Activated CD4-positive, alpha-beta T cell treated with anti-CD3 and anti-CD28 coated beads for 48 hours (primary cell): ENCODE results near the gene CDC42SE2.
"Not testable (repeated sequence)": the region's sequence is repeated elsewhere in the genome, so short reads cannot be mapped to it uniquely, and the experiment has no call there.

Experiments used
- DNase-seq: peaks from one replicate; pipeline ENCODE4 v3.0.0-alpha.2; 2020

Gene CDC42SE2

GRCh38 chr5:131396630-131397273 lies 132.9 kb downstream of the CDC42SE2 start:
- DNase-seq: no peak

- DNase-seq: not testable (repeated sequence)
Measured at GRCh38 chr5:131399007-131399406, 135.2 kb downstream of the CDC42SE2 start.

GRCh38 chr5:131400585-131400984 lies 136.7 kb downstream of the CDC42SE2 start:
- DNase-seq: no peak

GRCh38 chr5:131405674-131406073 lies 141.8 kb downstream of the CDC42SE2 start:
- no peak for DNase-seq

- DNase-seq: no peak
Measured at GRCh38 chr5:131406076-131406475, 142.2 kb downstream of the CDC42SE2 start.

- DNase-seq: no peak
Measured at GRCh38 chr5:131406975-131407638, 143.3 kb downstream of the CDC42SE2 start.

GRCh38 chr5:131413605-131414559 lies 150.0 kb downstream of the CDC42SE2 start:
- peak; percentile 36 for DNase-seq

GRCh38 chr5:131416729-131417128 lies 152.9 kb downstream of the CDC42SE2 start:
- DNase-seq: no peak

GRCh38 chr5:131417240-131417869 lies 153.5 kb downstream of the CDC42SE2 start:
- peak; percentile 90 for DNase-seq

GRCh38 chr5:131418846-131419245 lies 155.0 kb downstream of the CDC42SE2 start:
- DNase-seq: no peak

- no peak for DNase-seq
Measured at GRCh38 chr5:131419877-131420276, 156.0 kb downstream of the CDC42SE2 start.

- DNase-seq: no peak
Measured at GRCh38 chr5:131423056-131423455, 159.2 kb downstream of the CDC42SE2 start.

GRCh38 chr5:131426011-131426410 lies 162.2 kb downstream of the CDC42SE2 start:
- DNase-seq: no peak

GRCh38 chr5:131430794-131431193 lies 166.9 kb downstream of the CDC42SE2 start:
- no peak for DNase-seq

- DNase-seq: no peak
Measured at GRCh38 chr5:131431794-131432193, 167.9 kb downstream of the CDC42SE2 start.

GRCh38 chr5:131433109-131433508 lies 169.3 kb downstream of the CDC42SE2 start:
- DNase-seq: no peak

- no peak for DNase-seq
Measured at GRCh38 chr5:131436081-131436480, 172.2 kb downstream of the CDC42SE2 start.

- no peak for DNase-seq
Measured at GRCh38 chr5:131441184-131441583, 177.3 kb downstream of the CDC42SE2 start.
